PC-9 (cell line): ENCODE data around the gene TRIM10. TPM values are rescaled to one million over a fixed set of nuclear protein-coding genes. Genes with fewer than 3 reads are reported as not detected.
A peak's percentile ranks its signal among the peaks of the same experiment; 100 is the strongest.

Experiments
- BruUV-seq: library from RNA; stranded (reverse); fragments of 400-500 nt; replicated peaks from 2 replicates; lab custom pipeline; 2021; lab: Mats Ljungman, UMichigan
- CTCF ChIA-PET: fragments of 300-600 bp; sonication (Branson Sonifier 250); formaldehyde crosslinking; loops from one replicate; lab custom pipeline; 2022; ENCODE audit warnings: antibody characterized with exemption; lab: Charles Lee
- POLR2A ChIA-PET: fragments of 300-600 bp; sonication (Branson Sonifier 250); formaldehyde crosslinking; loops from one replicate; lab custom pipeline; 2022; ENCODE audit warnings: antibody characterized with exemption; ENCODE audit not compliant: unreplicated experiment; lab: Charles Lee
- DNase-seq, 2 experiments: peaks; one replicate each; pipeline versions ENCODE4 v3.0.0 to v3.0.0-alpha.2; 2015 to 2022; ENCODE audit warnings: mixed read lengths in 1 of 2
- H2AFZ ChIP-seq: fragments of 200-600 bp; sonication (generic); 2 replicates; pipeline ENCODE4 v1.8.1; 2017; ENCODE audit warnings: antibody characterized with exemption
- H3F3A ChIP-seq: fragments of 200-600 bp; sonication (generic); 2 replicates; pipeline ENCODE4 v1.8.1; 2017; ENCODE audit warnings: antibody characterized with exemption, mild to moderate bottlenecking, low read depth; ENCODE audit not compliant: insufficient read depth
- H3K27ac ChIP-seq: fragments of 200-600 bp; sonication (generic); 2 replicates; pipeline ENCODE4 v1.6.1; 2016; ENCODE audit warnings: mixed run types
- H3K27me3 ChIP-seq: fragments of 200-600 bp; sonication (generic); 2 replicates; pipeline ENCODE4 v1.6.1; 2016; ENCODE audit warnings: low read depth, mixed run types; ENCODE audit not compliant: insufficient read depth
- H3K36me3 ChIP-seq: fragments of 200-600 bp; sonication (generic); 2 replicates; pipeline ENCODE4 v1.6.1; 2016; ENCODE audit warnings: low read depth, mixed run types
- H3K4me1 ChIP-seq: fragments of 200-600 bp; sonication (generic); replicated peaks from 2 replicates; pipeline ENCODE4 v1.6.1; 2016; ENCODE audit warnings: mixed run types; ENCODE audit not compliant: insufficient read depth
- H3K4me2 ChIP-seq: fragments of 200-600 bp; sonication (generic); 2 replicates; pipeline ENCODE4 v1.6.1; 2017; ENCODE audit warnings: mixed run types
- H3K4me3 ChIP-seq: fragments of 200-600 bp; sonication (generic); 2 replicates; pipeline ENCODE4 v1.6.1; 2016; ENCODE audit warnings: mixed run types
- H3K79me2 ChIP-seq: fragments of 200-600 bp; sonication (generic); 2 replicates; pipeline ENCODE4 v1.6.1; 2017; ENCODE audit warnings: low read depth, mixed run types
- H3K9me2 ChIP-seq: fragments of 200-600 bp; sonication (generic); 2 replicates; pipeline ENCODE4 v1.8.1; 2017; ENCODE audit warnings: mild to moderate bottlenecking; ENCODE audit not compliant: insufficient read depth
- H3K9me3 ChIP-seq: fragments of 200-600 bp; sonication (generic); 2 replicates; pipeline ENCODE4 v1.8.1; 2016; ENCODE audit warnings: low read depth; ENCODE audit not compliant: insufficient read depth
- H4K20me1 ChIP-seq: fragments of 200-600 bp; sonication (generic); 2 replicates; pipeline ENCODE4 v1.8.1; 2017; ENCODE audit not compliant: insufficient read depth
- CTCF ChIP-seq: fragments of 200-600 bp; sonication (generic); conservative IDR thresholded peaks from 2 replicates; pipeline ENCODE4 v1.6.1; 2017; ENCODE audit warnings: mixed run types, antibody characterized with exemption, mild to moderate bottlenecking, moderate library complexity
- EZH2 ChIP-seq: fragments of 200-600 bp; sonication (generic); IDR thresholded peaks from 2 replicates; pipeline ENCODE4 v1.8.0; 2017; ENCODE audit warnings: antibody characterized with exemption, low read depth
- intact Hi-C: fragments of 100-400 bp; cut with micrococcal nuclease; formaldehyde crosslinking; loops from one replicate; pipeline ENCODE4 v1.10.0; 2022; ENCODE audit not compliant: unreplicated experiment
- total RNA-seq: library from RNA; stranded (reverse); gene quantifications from 2 replicates; pipeline ENCODE4 v1.2.3, GENCODE V29; 2021

Gene TRIM10
- total RNA-seq, 1 experiment from 2014 or later = not detected

- H2AFZ ChIP-seq = no peak overlapping the region
- H3K27me3 ChIP-seq = peaks cover 44% of the 10 kb centered on the region
- H3K4me3 ChIP-seq = no peak overlapping the region
- H3K36me3 ChIP-seq = no peaks in the 10 kb centered on the region
- no peaks in the 10 kb centered on the region for H3K79me2 ChIP-seq
- no peak overlapping the region for H3K27ac ChIP-seq
- no peaks in the 10 kb centered on the region for H3K9me2 ChIP-seq
- CTCF ChIA-PET = no interaction called here
- H4K20me1 ChIP-seq = no peaks in the 10 kb centered on the region
- no peak for DNase-seq
- intact Hi-C loops = loop anchor here (10.0 kb wide), 1 partner anchor 161 kb away; no protein-coding TSS in a partner anchor
- H3K4me2 ChIP-seq = no peak overlapping the region
- H3F3A ChIP-seq = no peaks in the 10 kb centered on the region
- BruUV-seq = no TSS peak
- no peaks in the 10 kb centered on the region for H3K4me1 ChIP-seq
- no peaks in the 10 kb centered on the region; the same call in 1 of the 2 replicates for H3K9me3 ChIP-seq
- POLR2A ChIA-PET = interaction anchor here (0.6 kb wide), 1 partner anchor 501 kb away, joined by 3 read pairs; no protein-coding TSS in a partner anchor
- no peak for TF ChIP-seq EZH2
- no peak for TF ChIP-seq CTCF
These were observed 14.8 kb upstream of the TRIM10 start for GRCh38 chr6:30175765-30176164.

GRCh38 chr6:30172681-30173080 is 11.7 kb upstream of the TRIM10 start:
- no peaks in the 10 kb centered on the region for H3K36me3 ChIP-seq
- no peaks in the 10 kb centered on the region for H3K9me2 ChIP-seq
- no peak for TF ChIP-seq CTCF
- TF ChIP-seq EZH2 = no peak
- peaks cover 44% of the 10 kb centered on the region for H3K27me3 ChIP-seq
- no peak overlapping the region for H3K4me3 ChIP-seq
- ChIA-PET CTCF (no interaction called here), POLR2A (no interaction called here)
- no peaks in the 10 kb centered on the region for H3K9me3 ChIP-seq
- no peaks in the 10 kb centered on the region for H4K20me1 ChIP-seq
- intact Hi-C loops = loop anchor here (10.0 kb wide), 1 partner anchor 158 kb away; no protein-coding TSS in a partner anchor
- no peaks in the 10 kb centered on the region for H3K4me1 ChIP-seq
- H3K4me2 ChIP-seq = no peak overlapping the region
- H3K79me2 ChIP-seq = no peaks in the 10 kb centered on the region
- H3K27ac ChIP-seq = no peak overlapping the region
- no peak overlapping the region for H2AFZ ChIP-seq
- no TSS peak for BruUV-seq
- no peaks in the 10 kb centered on the region for H3F3A ChIP-seq
- DNase-seq = peak in 1 of 2 experiments; percentile 11

- Histone ChIP-seq H3K27me3 (peaks cover 36% of the 10 kb centered on the region), H3K36me3 (no peaks in the 10 kb centered on the region), H4K20me1 (no peaks in the 10 kb centered on the region), H2AFZ (no peak overlapping the region), H3K4me3 (no peak overlapping the region), H3K4me2 (no peak overlapping the region), H3K27ac (no peak overlapping the region), H3K4me1 (no peaks in the 10 kb centered on the region), H3K9me3 (no peaks in the 10 kb centered on the region), H3F3A (no peaks in the 10 kb centered on the region), H3K79me2 (no peaks in the 10 kb centered on the region), H3K9me2 (no peaks in the 10 kb centered on the region)
- DNase-seq = peak in 1 of 2 experiments; percentile 16
- POLR2A ChIA-PET = no interaction called here
- intact Hi-C loops = loop anchor here (10.0 kb wide), 1 partner anchor 157 kb away; no protein-coding TSS in a partner anchor
- CTCF ChIA-PET = interaction anchor here (0.6 kb wide), 2 partner anchors 39 to 323 kb away, joined by 6 to 8 read pairs; no protein-coding TSS in a partner anchor
- no TSS peak for BruUV-seq
- TF ChIP-seq EZH2 (no peak), CTCF (no peak)
These were observed 10.9 kb upstream of the TRIM10 start for GRCh38 chr6:30171677-30172471.
